ENCODE results near the gene ZNF408. TPM values are rescaled to one million over a fixed set of nuclear protein-coding genes. Genes with fewer than 3 reads are reported as not detected.

ZNF408 gene
- total and polyA plus RNA-seq, 4 donors, result 3.0 to 13.3 (median 9.9) TPM

DNA sequence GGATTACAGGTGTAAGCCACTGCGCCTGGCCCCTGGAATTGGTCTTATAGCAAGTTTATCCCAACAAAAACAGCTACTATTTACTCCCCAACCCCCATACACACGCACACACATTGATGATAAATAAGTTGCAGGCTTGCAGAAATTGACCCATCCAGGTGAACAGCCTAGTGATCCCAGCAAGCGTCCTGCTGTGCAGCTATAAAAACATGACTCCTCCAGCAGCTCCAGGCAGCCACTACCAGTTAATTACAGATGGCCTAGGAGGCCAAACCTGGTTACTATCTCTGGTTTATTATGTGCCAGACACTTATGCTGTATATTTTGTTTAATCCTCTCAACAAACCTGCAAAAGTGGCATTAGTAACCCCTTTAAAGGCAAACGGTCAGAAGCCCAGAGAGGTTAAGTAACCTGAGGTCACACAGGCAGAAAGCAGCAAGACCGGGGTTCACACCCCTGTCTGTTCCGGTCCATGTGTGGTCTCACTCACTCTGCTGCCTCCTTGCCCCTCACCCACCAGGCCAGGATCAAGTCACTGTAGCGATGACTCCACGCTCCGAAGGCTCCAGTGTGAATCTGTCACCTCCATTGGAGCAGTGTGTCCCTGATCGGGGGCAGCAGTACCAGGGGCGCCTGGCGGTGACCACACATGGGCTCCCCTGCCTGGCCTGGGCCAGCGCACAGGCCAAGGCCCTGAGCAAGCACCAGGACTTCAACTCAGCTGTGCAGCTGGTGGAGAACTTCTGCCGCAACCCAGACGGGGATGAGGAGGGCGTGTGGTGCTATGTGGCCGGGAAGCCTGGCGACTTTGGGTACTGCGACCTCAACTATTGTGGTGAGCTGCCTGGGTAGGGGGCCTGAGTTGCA, 24.7 kb downstream of the ZNF408 start:
- no peaks in the 10 kb centered on the region for H3K4me1 ChIP-seq (ENCODE audit: control insufficient read depth in 1 of 2, insufficient read depth in 2 of 2, low read length in 2 of 2)
- intact Hi-C loops (cut with DNase I), result no loop called here
- no peaks in the 10 kb centered on the region for H3K36me3 ChIP-seq (ENCODE audit: control insufficient read depth in 1 of 2, insufficient read depth in 2 of 2, low read length in 1 of 2)
- H3K27ac ChIP-seq (ENCODE audit: low read depth in 1 of 2, low read length in 2 of 2), result no peak overlapping the region
- H3K4me3 ChIP-seq (ENCODE audit: low read length in 2 of 2), result no peak overlapping the region
- DNase-seq, result peak in 1 of 2 donors; percentile 62
- 87 to 91% methylated on average over 19 of the region's 19 CpGs for WGBS, 2 donors
- H3K27me3 ChIP-seq (ENCODE audit: control insufficient read depth in 1 of 2, insufficient read depth in 2 of 2, low read length in 1 of 2), result no peaks in the 10 kb centered on the region
- no peak for ATAC-seq (ENCODE audit: low FRiP score)
- no peaks in the 10 kb centered on the region for H3K9me3 ChIP-seq (ENCODE audit: control insufficient read depth, low read length)

DNA sequence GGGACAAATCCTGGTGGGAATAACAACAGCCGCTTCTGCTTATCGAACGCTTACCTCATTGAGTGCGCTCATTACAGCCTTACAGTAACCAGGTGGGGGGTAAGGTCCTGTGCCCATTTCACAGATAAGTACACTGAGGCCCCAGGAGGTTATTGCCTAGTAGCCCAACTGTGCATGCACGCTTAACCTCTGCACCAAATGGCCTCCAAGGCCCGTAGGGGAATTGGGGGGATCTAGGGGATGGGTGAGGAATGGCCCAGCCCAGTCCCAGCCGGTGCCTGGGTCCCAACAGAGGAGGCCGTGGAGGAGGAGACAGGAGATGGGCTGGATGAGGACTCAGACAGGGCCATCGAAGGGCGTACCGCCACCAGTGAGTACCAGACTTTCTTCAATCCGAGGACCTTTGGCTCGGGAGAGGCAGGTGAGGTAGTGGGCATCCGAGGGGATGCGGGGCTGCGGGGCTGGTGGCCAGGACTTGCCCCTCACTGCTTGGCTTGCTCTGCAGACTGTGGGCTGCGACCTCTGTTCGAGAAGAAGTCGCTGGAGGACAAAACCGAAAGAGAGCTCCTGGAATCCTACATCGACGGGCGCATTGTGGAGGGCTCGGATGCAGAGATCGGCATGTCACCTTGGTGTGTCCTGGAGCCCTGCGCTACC, 25.5 kb downstream of the ZNF408 start:
- Histone ChIP-seq H3K36me3 (ENCODE audit: control insufficient read depth in 1 of 2, insufficient read depth in 2 of 2, low read length in 1 of 2) (no peaks in the 10 kb centered on the region), H3K4me3 (ENCODE audit: low read length in 2 of 2) (no peak overlapping the region), H3K27ac (ENCODE audit: low read depth in 1 of 2, low read length in 2 of 2) (no peak overlapping the region), H3K9me3 (ENCODE audit: control insufficient read depth, low read length) (no peaks in the 10 kb centered on the region), H3K4me1 (ENCODE audit: control insufficient read depth in 1 of 2, insufficient read depth in 2 of 2, low read length in 2 of 2) (no peaks in the 10 kb centered on the region), H3K27me3 (ENCODE audit: control insufficient read depth in 1 of 2, insufficient read depth in 2 of 2, low read length in 1 of 2) (no peaks in the 10 kb centered on the region)
- WGBS, 2 donors, result 92 to 93% methylated on average over 26 of the region's 26 CpGs
- DNase-seq (peak in 1 of 2 donors; percentile 59), ATAC-seq (ENCODE audit: low FRiP score) (no peak)
- intact Hi-C loops (cut with DNase I), result no loop called here

DNA sequence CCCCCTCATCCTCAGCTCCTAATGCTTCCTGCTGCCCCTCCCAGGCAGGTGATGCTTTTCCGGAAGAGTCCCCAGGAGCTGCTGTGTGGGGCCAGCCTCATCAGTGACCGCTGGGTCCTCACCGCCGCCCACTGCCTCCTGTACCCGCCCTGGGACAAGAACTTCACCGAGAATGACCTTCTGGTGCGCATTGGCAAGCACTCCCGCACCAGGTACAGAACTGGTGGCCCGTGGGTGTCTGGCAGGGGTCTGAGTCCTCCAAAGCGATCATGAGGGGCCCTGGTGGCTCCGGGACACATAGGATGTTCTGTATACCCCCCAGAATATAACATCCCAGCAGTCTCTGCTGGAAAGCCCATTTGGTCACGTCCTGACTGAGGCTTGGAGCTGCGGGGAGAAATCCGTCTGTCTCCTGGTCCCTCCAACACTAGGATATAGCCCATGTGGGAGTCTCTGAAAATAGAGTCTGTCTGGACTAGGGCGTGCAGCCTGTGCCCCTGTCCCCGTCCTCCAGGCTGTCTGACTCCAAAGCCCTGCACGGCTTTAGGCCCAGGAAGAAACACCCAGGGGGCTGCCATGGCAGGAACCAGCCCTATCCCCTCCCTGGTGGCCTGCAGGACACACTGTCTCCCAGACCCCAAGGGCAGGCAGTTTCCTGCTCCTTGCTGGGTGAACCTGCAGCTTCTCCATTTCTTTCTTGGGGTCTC, 27.3 kb downstream of the ZNF408 start:
- no peaks in the 10 kb centered on the region for H3K4me1 ChIP-seq (ENCODE audit: control insufficient read depth in 1 of 2, insufficient read depth in 2 of 2, low read length in 2 of 2)
- no peaks in the 10 kb centered on the region for H3K36me3 ChIP-seq (ENCODE audit: control insufficient read depth in 1 of 2, insufficient read depth in 2 of 2, low read length in 1 of 2)
- H3K27me3 ChIP-seq (ENCODE audit: control insufficient read depth in 1 of 2, insufficient read depth in 2 of 2, low read length in 1 of 2), result no peaks in the 10 kb centered on the region
- DNase-seq (peak; percentile 37 to 70), ATAC-seq (ENCODE audit: low FRiP score) (no peak)
- H3K9me3 ChIP-seq (ENCODE audit: control insufficient read depth, low read length), result no peaks in the 10 kb centered on the region
- 81 to 86% methylated on average over 17 of the region's 17 CpGs for WGBS, 2 donors
- intact Hi-C loops (cut with DNase I), result no loop called here
- H3K4me3 ChIP-seq (ENCODE audit: low read length in 2 of 2), result no peak overlapping the region
- H3K27ac ChIP-seq (ENCODE audit: low read depth in 1 of 2, low read length in 2 of 2), result no peak overlapping the region

DNA sequence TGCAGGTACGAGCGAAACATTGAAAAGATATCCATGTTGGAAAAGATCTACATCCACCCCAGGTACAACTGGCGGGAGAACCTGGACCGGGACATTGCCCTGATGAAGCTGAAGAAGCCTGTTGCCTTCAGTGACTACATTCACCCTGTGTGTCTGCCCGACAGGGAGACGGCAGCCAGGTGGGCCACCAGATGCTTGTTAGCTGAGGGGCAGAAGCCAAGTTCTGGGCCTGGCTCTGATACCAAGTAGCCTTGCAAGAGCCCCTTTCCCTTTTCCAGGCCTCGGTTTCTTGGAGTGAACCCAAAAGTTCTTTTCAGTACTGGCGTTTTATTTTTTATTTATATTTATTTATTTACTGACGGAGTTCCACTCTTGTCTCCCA, 27.8 kb downstream of the ZNF408 start:
- intact Hi-C loops (cut with DNase I), result no loop called here
- DNase-seq, result peak; percentile 21 to 53
- ATAC-seq (ENCODE audit: low FRiP score), result no peak
- 82 to 84% methylated on average over 9 of the region's 9 CpGs for WGBS, 2 donors
- no peaks in the 10 kb centered on the region for H3K27me3 ChIP-seq (ENCODE audit: control insufficient read depth in 1 of 2, insufficient read depth in 2 of 2, low read length in 1 of 2)
- no peak overlapping the region for H3K27ac ChIP-seq (ENCODE audit: low read depth in 1 of 2, low read length in 2 of 2)
- no peaks in the 10 kb centered on the region for H3K36me3 ChIP-seq (ENCODE audit: control insufficient read depth in 1 of 2, insufficient read depth in 2 of 2, low read length in 1 of 2)
- H3K4me1 ChIP-seq (ENCODE audit: control insufficient read depth in 1 of 2, insufficient read depth in 2 of 2, low read length in 2 of 2), result no peaks in the 10 kb centered on the region
- H3K9me3 ChIP-seq (ENCODE audit: control insufficient read depth, low read length), result no peaks in the 10 kb centered on the region
- H3K4me3 ChIP-seq (ENCODE audit: low read length in 2 of 2), result no peak overlapping the region

GRCh38 chr11:46729110-46730027, 28.5 kb downstream of the ZNF408 start:
- WGBS, 2 donors, result 79 to 82% methylated on average over 24 of the region's 24 CpGs
- DNase-seq (peak; percentile 34 to 74), ATAC-seq (ENCODE audit: low FRiP score) (no peak)
- Histone ChIP-seq H3K36me3 (ENCODE audit: control insufficient read depth in 1 of 2, insufficient read depth in 2 of 2, low read length in 1 of 2) (no peaks in the 10 kb centered on the region), H3K27ac (ENCODE audit: low read depth in 1 of 2, low read length in 2 of 2) (no peak overlapping the region), H3K4me3 (ENCODE audit: low read length in 2 of 2) (no peak overlapping the region), H3K9me3 (ENCODE audit: control insufficient read depth, low read length) (no peaks in the 10 kb centered on the region), H3K4me1 (ENCODE audit: control insufficient read depth in 1 of 2, insufficient read depth in 2 of 2, low read length in 2 of 2) (no peaks in the 10 kb centered on the region), H3K27me3 (ENCODE audit: control insufficient read depth in 1 of 2, insufficient read depth in 2 of 2, low read length in 1 of 2) (no peaks in the 10 kb centered on the region)
- intact Hi-C loops (cut with DNase I), result no loop called here

- ATAC-seq (ENCODE audit: low FRiP score), result no peak
- intact Hi-C loops (cut with DNase I), result no loop called here
- 94% methylated on average over 4 of the region's 4 CpGs for WGBS, 2 donors
Measured at GRCh38 chr11:46731545-46731944, 30.7 kb downstream of the ZNF408 start.

GRCh38 chr11:46733234-46733633, 32.4 kb downstream of the ZNF408 start:
- Histone ChIP-seq H3K4me3 (ENCODE audit: low read length in 2 of 2) (no peak overlapping the region), H3K36me3 (ENCODE audit: control insufficient read depth in 1 of 2, insufficient read depth in 2 of 2, low read length in 1 of 2) (no peaks in the 10 kb centered on the region), H3K27ac (ENCODE audit: low read depth in 1 of 2, low read length in 2 of 2) (no peak overlapping the region), H3K27me3 (ENCODE audit: control insufficient read depth in 1 of 2, insufficient read depth in 2 of 2, low read length in 1 of 2) (no peaks in the 10 kb centered on the region), H3K9me3 (ENCODE audit: control insufficient read depth, low read length) (no peaks in the 10 kb centered on the region), H3K4me1 (ENCODE audit: control insufficient read depth in 1 of 2, insufficient read depth in 2 of 2, low read length in 2 of 2) (no peaks in the 10 kb centered on the region)
- WGBS, 2 donors, result 88 to 89% methylated on average over 1 of the region's 1 CpG
- intact Hi-C loops (cut with DNase I), result no loop called here
- no peak for ATAC-seq (ENCODE audit: low FRiP score)
- no peak for DNase-seq

More at GRCh38 chr11:46731545-46731944, 30.7 kb downstream of the ZNF408 start:
- H3K9me3 ChIP-seq (ENCODE audit: control insufficient read depth, low read length), result no peaks in the 10 kb centered on the region
- no peaks in the 10 kb centered on the region for H3K36me3 ChIP-seq (ENCODE audit: control insufficient read depth in 1 of 2, insufficient read depth in 2 of 2, low read length in 1 of 2)
- H3K27me3 ChIP-seq (ENCODE audit: control insufficient read depth in 1 of 2, insufficient read depth in 2 of 2, low read length in 1 of 2), result no peaks in the 10 kb centered on the region
- H3K4me3 ChIP-seq (ENCODE audit: low read length in 2 of 2), result no peak overlapping the region
- no peaks in the 10 kb centered on the region for H3K4me1 ChIP-seq (ENCODE audit: control insufficient read depth in 1 of 2, insufficient read depth in 2 of 2, low read length in 2 of 2)
- no peak for DNase-seq
- no peak overlapping the region for H3K27ac ChIP-seq (ENCODE audit: low read depth in 1 of 2, low read length in 2 of 2)

DNA sequence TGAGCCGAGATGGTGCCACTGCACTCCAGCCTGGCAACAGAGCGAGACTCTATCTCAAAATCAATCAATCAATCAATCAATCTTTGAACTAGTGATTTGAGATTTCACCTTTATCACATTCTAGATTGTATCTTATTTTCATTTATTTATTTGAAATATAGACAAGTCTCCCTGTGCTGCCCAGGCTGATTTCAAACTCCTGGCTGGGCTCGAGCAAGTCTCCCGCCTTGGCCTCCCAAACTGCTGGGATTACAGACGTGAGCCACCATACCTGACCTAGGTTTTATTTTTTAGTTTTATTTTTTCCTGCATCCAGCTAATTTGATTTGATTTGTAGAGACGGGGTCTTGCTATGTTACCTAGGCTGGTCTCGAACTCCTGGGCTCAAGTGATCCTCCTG, 35.3 kb downstream of the ZNF408 start:
- no peak overlapping the region for H3K4me3 ChIP-seq (ENCODE audit: low read length in 2 of 2)
- H3K4me1 ChIP-seq (ENCODE audit: control insufficient read depth in 1 of 2, insufficient read depth in 2 of 2, low read length in 2 of 2), result no peaks in the 10 kb centered on the region
- ATAC-seq (ENCODE audit: low FRiP score) (no peak), DNase-seq (peak in 1 of 2 donors; percentile 32)
- no peaks in the 10 kb centered on the region for H3K36me3 ChIP-seq (ENCODE audit: control insufficient read depth in 1 of 2, insufficient read depth in 2 of 2, low read length in 1 of 2)
- 90 to 94% methylated on average over 7 of the region's 7 CpGs for WGBS, 2 donors
- no peaks in the 10 kb centered on the region for H3K9me3 ChIP-seq (ENCODE audit: control insufficient read depth, low read length)
- H3K27ac ChIP-seq (ENCODE audit: low read depth in 1 of 2, low read length in 2 of 2), result no peak overlapping the region
- H3K27me3 ChIP-seq (ENCODE audit: control insufficient read depth in 1 of 2, insufficient read depth in 2 of 2, low read length in 1 of 2), result no peaks in the 10 kb centered on the region
- intact Hi-C loops (cut with DNase I), result no loop called here

Data from aorta (tissue), 5 donors.